Testis (tissue), 3 donors: Measurements from ENCODE around the gene RAD50. TPM values are rescaled to one million over a fixed set of nuclear protein-coding genes. Genes with fewer than 3 reads are reported as not detected.

ENCODE experiments used
- DNase-seq: peaks from one replicate; pipeline ENCODE4 v3.0.0-alpha.2; 2019
- H3K27ac ChIP-seq, 2 donors: fragments of 200-600 bp; sonication (generic); one replicate each; pipeline ENCODE4 v1.5.1; 2019
- H3K27me3 ChIP-seq: fragments of 200-600 bp; sonication (generic); one replicate; pipeline ENCODE4 v1.5.1; 2019
- H3K36me3 ChIP-seq: fragments of 200-600 bp; sonication (generic); one replicate; pipeline ENCODE4 v1.5.1; 2017; ENCODE audit warnings: low read depth; ENCODE audit errors: missing control alignments
- H3K4me1 ChIP-seq: fragments of 200-600 bp; sonication (generic); one replicate; pipeline ENCODE4 v1.5.1; 2019
- H3K4me3 ChIP-seq, 2 donors: fragments of 200-600 bp; sonication (generic); one replicate each; pipeline ENCODE4 v1.5.1; 2017 to 2019
- H3K9me3 ChIP-seq: fragments of 200-600 bp; sonication (generic); one replicate; pipeline ENCODE4 v1.5.1; 2017
- CTCF ChIP-seq, 3 experiments: fragments of 450-650 bp in 2 of 3; fragments of 200-600 bp in 1 of 3; sonication (generic) in 1 of 3; IDR thresholded peaks; one replicate each; pipeline ENCODE4 v1.5.1; 2016 to 2019; ENCODE audit warnings: antibody characterized with exemption in 3 of 3, mild to moderate bottlenecking in 2 of 3, moderate library complexity in 1 of 3
- POLR2A ChIP-seq: fragments of 450-650 bp; IDR thresholded peaks from one replicate; pipeline ENCODE4 v1.6.1; 2017; ENCODE audit warnings: antibody characterized with exemption, mild to moderate bottlenecking, moderate library complexity
- WGBS, 2 donors: methylation state at CpG; one replicate each; pipeline ENCODE4 v1.1.5; 2018; 5-methylcytosine and 5-hydroxymethylcytosine counted together
- intact Hi-C: fragments of 100-400 bp; cut with DNase I; formaldehyde crosslinking; loops from one replicate; pipeline ENCODE4 v1.15.1; 2023; ENCODE audit warnings: low total_unique reads
- polyA plus RNA-seq: library from polyadenylated mRNA; stranded (reverse); fragments of 350-450 nt; fragmentation: Illumina TruSeq; extraction: RNeasy Lipid Tissue Mini Kit (QIAGEN cat#74804); gene quantifications from one replicate; pipeline ENCODE4 v1.2.3, GENCODE V29; 2014; ENCODE audit warnings: low read depth, low replicate concordance; ENCODE audit not compliant: insufficient read depth
- total RNA-seq, 2 donors: library from RNA; depleted of rRNA; stranded (reverse); fragments of >200 nt; gene quantifications; one replicate each; pipeline ENCODE4 v1.2.3, GENCODE V29; 2016

RAD50 gene
- total and polyA plus RNA-seq, 3 donors from 2014 or later = 5.0 to 41.6 (median 38.6) TPM

GRCh38 chr5:132679717-132680380, 123.1 kb downstream of the RAD50 start:
- Histone ChIP-seq H3K9me3 (no peaks in the 10 kb centered on the region), H3K4me1 (no peaks in the 10 kb centered on the region), H3K36me3 (no peaks in the 10 kb centered on the region), H3K27me3 (no peaks in the 10 kb centered on the region), H3K27ac (no peak overlapping the region), H3K4me3 (no peak overlapping the region)
- no peak for DNase-seq
- WGBS, 2 donors = 92 to 99% methylated on average over 6 to 15 of the region's 15 CpGs
- intact Hi-C loops = no loop called here
- TF ChIP-seq CTCF (IDR thresholded peaks at IDR 0.05) (no peak), POLR2A (no peak)

GRCh38 chr5:132680780-132681475, 124.2 kb downstream of the RAD50 start:
- Histone ChIP-seq H3K27me3 (no peaks in the 10 kb centered on the region), H3K4me3 (no peak overlapping the region), H3K4me1 (no peaks in the 10 kb centered on the region), H3K27ac (no peak overlapping the region), H3K9me3 (no peaks in the 10 kb centered on the region), H3K36me3 (no peaks in the 10 kb centered on the region)
- intact Hi-C loops = no loop called here
- DNase-seq = no peak
- WGBS, 2 donors = 86 to 93% methylated on average over 8 of the region's 8 CpGs
- TF ChIP-seq POLR2A (no peak), CTCF (IDR thresholded peaks at IDR 0.05) (no peak)

- Histone ChIP-seq H3K36me3 (no peaks in the 10 kb centered on the region), H3K9me3 (no peaks in the 10 kb centered on the region), H3K4me3 (no peak overlapping the region), H3K27ac (no peak overlapping the region), H3K27me3 (no peaks in the 10 kb centered on the region), H3K4me1 (no peaks in the 10 kb centered on the region)
- no peak for DNase-seq
- 88 to 90% methylated on average over 2 of the region's 2 CpGs for WGBS, 2 donors
- no peak for TF ChIP-seq POLR2A
- TF ChIP-seq CTCF (IDR thresholded peaks at IDR 0.05) = no peak
- intact Hi-C loops = no loop called here
Measured at GRCh38 chr5:132681476-132681831, 124.7 kb downstream of the RAD50 start.

- Histone ChIP-seq H3K4me3 (no peak overlapping the region), H3K27ac (no peak overlapping the region), H3K36me3 (no peaks in the 10 kb centered on the region), H3K9me3 (no peaks in the 10 kb centered on the region), H3K4me1 (no peaks in the 10 kb centered on the region), H3K27me3 (no peaks in the 10 kb centered on the region)
- no peak for DNase-seq
- 95 to 96% methylated on average over 4 of the region's 4 CpGs for WGBS, 2 donors
- no peak for TF ChIP-seq POLR2A
- TF ChIP-seq CTCF (IDR thresholded peaks at IDR 0.05) = no peak
- intact Hi-C loops = no loop called here
Measured at GRCh38 chr5:132681983-132682382, 125.2 kb downstream of the RAD50 start.

GRCh38 chr5:132684491-132684890, 127.7 kb downstream of the RAD50 start:
- H3K27me3 ChIP-seq = no peaks in the 10 kb centered on the region
- no peak overlapping the region for H3K4me3 ChIP-seq
- no peak for TF ChIP-seq CTCF (IDR thresholded peaks at IDR 0.05)
- intact Hi-C loops = no loop called here
- H3K36me3 ChIP-seq = no peaks in the 10 kb centered on the region
- no peaks in the 10 kb centered on the region for H3K9me3 ChIP-seq
- DNase-seq = no peak
- WGBS, 2 donors = 89 to 93% methylated on average over 6 of the region's 6 CpGs
- H3K4me1 ChIP-seq = no peaks in the 10 kb centered on the region
- H3K27ac ChIP-seq = no peak overlapping the region
